K562 (cell line): Measurements from ENCODE around the gene GLUD1. TPM values are rescaled to one million over a fixed set of nuclear protein-coding genes. Genes with fewer than 3 reads are reported as not detected.

Experiments used
- ELF4 ChIP-seq: fragments of 450-650 bp; formaldehyde crosslinking; IDR thresholded peaks from 2 replicates; pipeline ENCODE4 v1.4.0; 2022; ENCODE audit warnings: missing genetic modification characterization
- HCFC1 ChIP-seq: IDR thresholded peaks from 2 replicates; pipeline ENCODE4 v1.6.1; 2012; ENCODE audit warnings: low read depth, low read length, improper control_type of control experiment
- HNRNPLL ChIP-seq: fragments of 200-400 bp; formaldehyde crosslinking; IDR thresholded peaks from 2 replicates; pipeline ENCODE4 v1.6.1; 2017; ENCODE audit warnings: low read length, low read depth, mild to moderate bottlenecking; ENCODE audit not compliant: poor library complexity, severe bottlenecking
- KLF10 ChIP-seq: fragments of 250-450 bp; sonication (Bioruptor Pico); IDR thresholded peaks from 2 replicates; pipeline ENCODE4 v1.6.1; 2021; ENCODE audit warnings: matching md5 sums
- MCM2 ChIP-seq: fragments of 450-650 bp; IDR thresholded peaks from 2 replicates; pipeline ENCODE4 v1.6.1; 2017; ENCODE audit warnings: low read depth, mild to moderate bottlenecking
- MNT ChIP-seq, 2 experiments: fragments of 450-650 bp; conservative IDR thresholded peaks; 2 replicates each; pipeline ENCODE4 v1.6.1; 2017; ENCODE audit warnings: mild to moderate bottlenecking in 2 of 2, moderate library complexity in 2 of 2
- NR4A1 ChIP-seq, 2 experiments: fragments of 250-450 bp in 1 of 2; fragments of 450-650 bp in 1 of 2; sonication (Bioruptor Pico) in 1 of 2; IDR thresholded peaks; 2 replicates each; pipeline versions ENCODE4 v1.4.0 to v1.6.1; 2016 to 2020; ENCODE audit warnings: mild to moderate bottlenecking in 2 of 2, missing compliant biosample characterization in 1 of 2, missing genetic modification characterization in 1 of 2, moderate library complexity in 1 of 2
- NUFIP1 ChIP-seq: fragments of 450-650 bp; IDR thresholded peaks from 2 replicates; pipeline ENCODE4 v1.6.1; 2018; ENCODE audit not compliant: partially characterized antibody
- VEZF1 ChIP-seq: fragments of 200-800 bp; sonication (Bioruptor generic); IDR thresholded peaks from 2 replicates; pipeline ENCODE4 v1.6.1; 2017; ENCODE audit warnings: missing genetic modification characterization, missing compliant biosample characterization
- ZNF174 ChIP-seq: fragments of 250-450 bp; sonication (Bioruptor Pico); IDR thresholded peaks from 2 replicates; pipeline ENCODE4 v1.4.0; 2020; ENCODE audit warnings: mild to moderate bottlenecking
- ZNF507 ChIP-seq: conservative IDR thresholded peaks from 2 replicates; pipeline ENCODE4 v1.6.1; 2017; ENCODE audit warnings: missing genetic modification characterization, missing compliant biosample characterization
- polyA plus RNA-seq, 8 experiments: library from polyadenylated mRNA; depleted of rRNA in 4 of 8; stranded (reverse) in 5 of 8; unstranded in 3 of 8; fragments of >200 nt; fragmentation: Nextera tagmentation in 2 of 8; fragmentation: Illumina TruSeq in 1 of 8; extraction: Ambion mirVana in 2 of 8; extraction: Trizol in 1 of 8; gene quantifications; 2 replicates each; pipeline versions ENCODE4 v1.2.1 to v1.2.3, GENCODE V29; 2011 to 2014; ENCODE audit warnings: inconsistent platforms in 1 of 8, missing spikeins in 1 of 8
- total RNA-seq, 7 experiments: library from RNA; depleted of rRNA in 6 of 7; stranded (reverse); fragments of >200 nt in 6 of 7; fragmentation: Illumina TruSeq in 2 of 7; extraction: Trizol in 2 of 7; gene quantifications; 2 replicates each; pipeline versions ENCODE4 v1.2.1 to v1.2.3, GENCODE V29; 2011 to 2021; ENCODE audit warnings: low replicate concordance in 1 of 7
- TF ChIP-seq, protein P1 (sequence below): fragments of 200-600 bp; sonication (generic); IDR thresholded peaks from one replicate; pipeline ENCODE4 v1.6.1; 2012; ENCODE audit warnings: mild to moderate bottlenecking, low read depth, low read length, inconsistent platforms

The GLUD1 gene
- total and polyA plus RNA-seq, 9 of the 15 experiments (the other 6 are each of a cell fraction or from before 2014, with no cell fraction given): 21.9 to 92.0 (median 76.3) TPM

GRCh38 chr10:87093632-87094372 lies 841 bp downstream of the GLUD1 start (continued):
- no peak for TF ChIP-seq HCFC1
- TF ChIP-seq ELF4: no peak
- TF ChIP-seq KLF10 (CRISPR knock-in tag): no peak
- TF ChIP-seq ZNF174 (CRISPR knock-in tag): no peak
- TF ChIP-seq MNT (conservative IDR thresholded peaks at IDR 0.05): peak in 1 of 2 experiments; percentile 62; a peak in 2 of 4 replicates
- TF ChIP-seq HNRNPLL: no peak
- TF ChIP-seq ZNF507: no peak
- TF ChIP-seq MCM2: no peak
- TF ChIP-seq VEZF1 (CRISPR knock-in tag): peak; percentile 53; the same call in 1 of the 2 replicates
- TF ChIP-seq, protein P1, sequence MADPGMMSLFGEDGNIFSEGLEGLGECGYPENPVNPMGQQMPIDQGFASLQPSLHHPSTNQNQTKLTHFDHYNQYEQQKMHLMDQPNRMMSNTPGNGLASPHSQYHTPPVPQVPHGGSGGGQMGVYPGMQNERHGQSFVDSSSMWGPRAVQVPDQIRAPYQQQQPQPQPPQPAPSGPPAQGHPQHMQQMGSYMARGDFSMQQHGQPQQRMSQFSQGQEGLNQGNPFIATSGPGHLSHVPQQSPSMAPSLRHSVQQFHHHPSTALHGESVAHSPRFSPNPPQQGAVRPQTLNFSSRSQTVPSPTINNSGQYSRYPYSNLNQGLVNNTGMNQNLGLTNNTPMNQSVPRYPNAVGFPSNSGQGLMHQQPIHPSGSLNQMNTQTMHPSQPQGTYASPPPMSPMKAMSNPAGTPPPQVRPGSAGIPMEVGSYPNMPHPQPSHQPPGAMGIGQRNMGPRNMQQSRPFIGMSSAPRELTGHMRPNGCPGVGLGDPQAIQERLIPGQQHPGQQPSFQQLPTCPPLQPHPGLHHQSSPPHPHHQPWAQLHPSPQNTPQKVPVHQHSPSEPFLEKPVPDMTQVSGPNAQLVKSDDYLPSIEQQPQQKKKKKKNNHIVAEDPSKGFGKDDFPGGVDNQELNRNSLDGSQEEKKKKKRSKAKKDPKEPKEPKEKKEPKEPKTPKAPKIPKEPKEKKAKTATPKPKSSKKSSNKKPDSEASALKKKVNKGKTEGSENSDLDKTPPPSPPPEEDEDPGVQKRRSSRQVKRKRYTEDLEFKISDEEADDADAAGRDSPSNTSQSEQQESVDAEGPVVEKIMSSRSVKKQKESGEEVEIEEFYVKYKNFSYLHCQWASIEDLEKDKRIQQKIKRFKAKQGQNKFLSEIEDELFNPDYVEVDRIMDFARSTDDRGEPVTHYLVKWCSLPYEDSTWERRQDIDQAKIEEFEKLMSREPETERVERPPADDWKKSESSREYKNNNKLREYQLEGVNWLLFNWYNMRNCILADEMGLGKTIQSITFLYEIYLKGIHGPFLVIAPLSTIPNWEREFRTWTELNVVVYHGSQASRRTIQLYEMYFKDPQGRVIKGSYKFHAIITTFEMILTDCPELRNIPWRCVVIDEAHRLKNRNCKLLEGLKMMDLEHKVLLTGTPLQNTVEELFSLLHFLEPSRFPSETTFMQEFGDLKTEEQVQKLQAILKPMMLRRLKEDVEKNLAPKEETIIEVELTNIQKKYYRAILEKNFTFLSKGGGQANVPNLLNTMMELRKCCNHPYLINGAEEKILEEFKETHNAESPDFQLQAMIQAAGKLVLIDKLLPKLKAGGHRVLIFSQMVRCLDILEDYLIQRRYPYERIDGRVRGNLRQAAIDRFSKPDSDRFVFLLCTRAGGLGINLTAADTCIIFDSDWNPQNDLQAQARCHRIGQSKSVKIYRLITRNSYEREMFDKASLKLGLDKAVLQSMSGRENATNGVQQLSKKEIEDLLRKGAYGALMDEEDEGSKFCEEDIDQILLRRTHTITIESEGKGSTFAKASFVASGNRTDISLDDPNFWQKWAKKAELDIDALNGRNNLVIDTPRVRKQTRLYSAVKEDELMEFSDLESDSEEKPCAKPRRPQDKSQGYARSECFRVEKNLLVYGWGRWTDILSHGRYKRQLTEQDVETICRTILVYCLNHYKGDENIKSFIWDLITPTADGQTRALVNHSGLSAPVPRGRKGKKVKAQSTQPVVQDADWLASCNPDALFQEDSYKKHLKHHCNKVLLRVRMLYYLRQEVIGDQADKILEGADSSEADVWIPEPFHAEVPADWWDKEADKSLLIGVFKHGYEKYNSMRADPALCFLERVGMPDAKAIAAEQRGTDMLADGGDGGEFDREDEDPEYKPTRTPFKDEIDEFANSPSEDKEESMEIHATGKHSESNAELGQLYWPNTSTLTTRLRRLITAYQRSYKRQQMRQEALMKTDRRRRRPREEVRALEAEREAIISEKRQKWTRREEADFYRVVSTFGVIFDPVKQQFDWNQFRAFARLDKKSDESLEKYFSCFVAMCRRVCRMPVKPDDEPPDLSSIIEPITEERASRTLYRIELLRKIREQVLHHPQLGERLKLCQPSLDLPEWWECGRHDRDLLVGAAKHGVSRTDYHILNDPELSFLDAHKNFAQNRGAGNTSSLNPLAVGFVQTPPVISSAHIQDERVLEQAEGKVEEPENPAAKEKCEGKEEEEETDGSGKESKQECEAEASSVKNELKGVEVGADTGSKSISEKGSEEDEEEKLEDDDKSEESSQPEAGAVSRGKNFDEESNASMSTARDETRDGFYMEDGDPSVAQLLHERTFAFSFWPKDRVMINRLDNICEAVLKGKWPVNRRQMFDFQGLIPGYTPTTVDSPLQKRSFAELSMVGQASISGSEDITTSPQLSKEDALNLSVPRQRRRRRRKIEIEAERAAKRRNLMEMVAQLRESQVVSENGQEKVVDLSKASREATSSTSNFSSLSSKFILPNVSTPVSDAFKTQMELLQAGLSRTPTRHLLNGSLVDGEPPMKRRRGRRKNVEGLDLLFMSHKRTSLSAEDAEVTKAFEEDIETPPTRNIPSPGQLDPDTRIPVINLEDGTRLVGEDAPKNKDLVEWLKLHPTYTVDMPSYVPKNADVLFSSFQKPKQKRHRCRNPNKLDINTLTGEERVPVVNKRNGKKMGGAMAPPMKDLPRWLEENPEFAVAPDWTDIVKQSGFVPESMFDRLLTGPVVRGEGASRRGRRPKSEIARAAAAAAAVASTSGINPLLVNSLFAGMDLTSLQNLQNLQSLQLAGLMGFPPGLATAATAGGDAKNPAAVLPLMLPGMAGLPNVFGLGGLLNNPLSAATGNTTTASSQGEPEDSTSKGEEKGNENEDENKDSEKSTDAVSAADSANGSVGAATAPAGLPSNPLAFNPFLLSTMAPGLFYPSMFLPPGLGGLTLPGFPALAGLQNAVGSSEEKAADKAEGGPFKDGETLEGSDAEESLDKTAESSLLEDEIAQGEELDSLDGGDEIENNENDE: no peak
- TF ChIP-seq NR4A1 (CRISPR knock-in tag; IDR thresholded peaks at IDR 0.05): no peak
- no peak for TF ChIP-seq NR4A1 (tag; IDR thresholded peaks at IDR 0.05)
- no peak for TF ChIP-seq NUFIP1
